GM23338 (cell line): ENCODE data around the gene CYFIP1. TPM values are rescaled to one million over a fixed set of nuclear protein-coding genes. Genes with fewer than 3 reads are reported as not detected.

ENCODE experiments used
- ATAC-seq: fragments of 200-7000 bp; cut with Tn5 transposase; 3 replicates; pipeline ENCODE4 v1.9.1; 2020
- DNase-seq: peaks from one replicate; pipeline ENCODE4 v3.0.0-alpha.2; 2015; ENCODE audit warnings: low spot score
- H2AFZ ChIP-seq: fragments of 200-600 bp; sonication (generic); 2 replicates; pipeline ENCODE4 v1.8.0; 2016; ENCODE audit warnings: antibody characterized with exemption, mild to moderate bottlenecking, moderate library complexity
- H3F3A ChIP-seq: fragments of 200-600 bp; sonication (generic); replicated peaks from 2 replicates; pipeline ENCODE4 v1.8.0; 2017; ENCODE audit warnings: antibody characterized with exemption, mixed run types, low read depth
- H3K27ac ChIP-seq: fragments of 200-600 bp; sonication (generic); 2 replicates; pipeline ENCODE4 v1.6.1; 2016; ENCODE audit warnings: low read depth
- H3K27me3 ChIP-seq: fragments of 200-600 bp; sonication (generic); 2 replicates; pipeline ENCODE4 v1.8.0; 2016; ENCODE audit warnings: mild to moderate bottlenecking, mixed run types, moderate library complexity; ENCODE audit not compliant: insufficient read depth
- H3K36me3 ChIP-seq: fragments of 200-600 bp; sonication (generic); 2 replicates; pipeline ENCODE4 v1.8.0; 2016; ENCODE audit warnings: mild to moderate bottlenecking; ENCODE audit not compliant: insufficient read depth
- H3K4me1 ChIP-seq: fragments of 200-600 bp; sonication (generic); 2 replicates; pipeline ENCODE4 v1.8.0; 2016; ENCODE audit warnings: mild to moderate bottlenecking, moderate library complexity; ENCODE audit not compliant: insufficient read depth
- H3K4me2 ChIP-seq: fragments of 200-600 bp; sonication (generic); 2 replicates; pipeline ENCODE4 v1.7.1; 2017; ENCODE audit warnings: mixed run types
- H3K4me3 ChIP-seq: fragments of 200-600 bp; sonication (generic); 2 replicates; pipeline ENCODE4 v1.6.1; 2016; ENCODE audit warnings: mixed run types
- H3K79me2 ChIP-seq: fragments of 200-600 bp; sonication (generic); replicated peaks from 2 replicates; pipeline ENCODE4 v1.8.0; 2017; ENCODE audit warnings: mild to moderate bottlenecking; ENCODE audit not compliant: insufficient read depth
- H3K9me2 ChIP-seq: fragments of 200-600 bp; sonication (generic); 2 replicates; pipeline ENCODE4 v1.8.0; 2017; ENCODE audit not compliant: insufficient read depth
- H4K20me1 ChIP-seq: fragments of 200-600 bp; sonication (generic); replicated peaks from 2 replicates; pipeline ENCODE4 v1.8.0; 2017; ENCODE audit warnings: mild to moderate bottlenecking; ENCODE audit not compliant: insufficient read depth
- H3K27ac Mint-ChIP-seq: 2 replicates; pipeline ENCODE4 v1.8.0; 2020; ENCODE audit warnings: inconsistent platforms, mild to moderate bottlenecking, moderate library complexity, mixed read lengths
- H3K27me3 Mint-ChIP-seq: 3 replicates; pipeline ENCODE4 v1.8.0; 2022; ENCODE audit warnings: low read depth, mild to moderate bottlenecking, moderate library complexity, mixed read lengths, inconsistent platforms; ENCODE audit not compliant: insufficient read depth, poor library complexity
- H3K36me3 Mint-ChIP-seq: 3 replicates; pipeline ENCODE4 v1.8.0; 2021; ENCODE audit warnings: low read depth, mild to moderate bottlenecking, inconsistent platforms, moderate library complexity, mixed read lengths
- H3K4me1 Mint-ChIP-seq: 3 replicates; pipeline ENCODE4 v1.8.0; 2020; ENCODE audit warnings: mild to moderate bottlenecking, inconsistent platforms, mixed read lengths
- H3K4me3 Mint-ChIP-seq: 3 replicates; pipeline ENCODE4 v1.8.0; 2021; ENCODE audit warnings: moderate library complexity, mild to moderate bottlenecking, inconsistent platforms, mixed read lengths
- H3K9me3 Mint-ChIP-seq: 3 replicates; pipeline ENCODE4 v1.8.0; 2020; ENCODE audit warnings: moderate library complexity, mild to moderate bottlenecking, inconsistent platforms, mixed read lengths
- EZH2 ChIP-seq: fragments of 200-600 bp; sonication (generic); IDR thresholded peaks from one replicate; pipeline ENCODE4 v1.8.0; 2017; ENCODE audit warnings: antibody characterized with exemption, mild to moderate bottlenecking, low read depth; ENCODE audit not compliant: unreplicated experiment
- JUNB ChIP-seq: IDR thresholded peaks from one replicate; pipeline ENCODE4 v1.6.1; 2016; ENCODE audit warnings: antibody characterized with exemption; ENCODE audit not compliant: unreplicated experiment
- NANOG ChIP-seq: IDR thresholded peaks from 2 replicates; pipeline ENCODE4 v1.6.1; 2016; ENCODE audit warnings: antibody characterized with exemption, borderline replicate concordance
- ZNF331 ChIP-seq: fragments of 250-450 bp; sonication (Bioruptor Pico); IDR thresholded peaks from 2 replicates; pipeline ENCODE4 v1.5.0; 2020; ENCODE audit warnings: low read depth, mild to moderate bottlenecking, moderate library complexity
- polyA plus RNA-seq: library from polyadenylated mRNA; unstranded; fragments of >200 nt; fragmentation: Nextera tagmentation; extraction: Ambion mirVana; gene quantifications from 2 replicates; pipeline ENCODE4 v1.2.1, GENCODE V29; 2016
- total RNA-seq: library from RNA; depleted of rRNA; stranded (reverse); fragments of >200 nt; shearing (Covaris generic); gene quantifications from 2 replicates; pipeline ENCODE4 v1.2.3, GENCODE V29; 2014
- TF ChIP-seq, protein P1 (sequence below): IDR thresholded peaks from 2 replicates; pipeline ENCODE4 v1.6.1; 2016; ENCODE audit warnings: antibody characterized with exemption
- TF ChIP-seq, protein P2 (sequence below), 2 experiments: fragments of 200-600 bp in 1 of 2; sonication (generic) in 1 of 2; conservative IDR thresholded peaks; 2 replicates each; pipeline versions ENCODE4 v1.5.1 to v1.6.1; 2016 to 2017; ENCODE audit warnings: antibody characterized with exemption in 2 of 2, low read depth in 2 of 2, mild to moderate bottlenecking in 2 of 2, moderate library complexity in 1 of 2

CYFIP1 gene
- total and polyA plus RNA-seq, 2 experiments from 2014 or later = 20.0 to 73.9 TPM

DNA sequence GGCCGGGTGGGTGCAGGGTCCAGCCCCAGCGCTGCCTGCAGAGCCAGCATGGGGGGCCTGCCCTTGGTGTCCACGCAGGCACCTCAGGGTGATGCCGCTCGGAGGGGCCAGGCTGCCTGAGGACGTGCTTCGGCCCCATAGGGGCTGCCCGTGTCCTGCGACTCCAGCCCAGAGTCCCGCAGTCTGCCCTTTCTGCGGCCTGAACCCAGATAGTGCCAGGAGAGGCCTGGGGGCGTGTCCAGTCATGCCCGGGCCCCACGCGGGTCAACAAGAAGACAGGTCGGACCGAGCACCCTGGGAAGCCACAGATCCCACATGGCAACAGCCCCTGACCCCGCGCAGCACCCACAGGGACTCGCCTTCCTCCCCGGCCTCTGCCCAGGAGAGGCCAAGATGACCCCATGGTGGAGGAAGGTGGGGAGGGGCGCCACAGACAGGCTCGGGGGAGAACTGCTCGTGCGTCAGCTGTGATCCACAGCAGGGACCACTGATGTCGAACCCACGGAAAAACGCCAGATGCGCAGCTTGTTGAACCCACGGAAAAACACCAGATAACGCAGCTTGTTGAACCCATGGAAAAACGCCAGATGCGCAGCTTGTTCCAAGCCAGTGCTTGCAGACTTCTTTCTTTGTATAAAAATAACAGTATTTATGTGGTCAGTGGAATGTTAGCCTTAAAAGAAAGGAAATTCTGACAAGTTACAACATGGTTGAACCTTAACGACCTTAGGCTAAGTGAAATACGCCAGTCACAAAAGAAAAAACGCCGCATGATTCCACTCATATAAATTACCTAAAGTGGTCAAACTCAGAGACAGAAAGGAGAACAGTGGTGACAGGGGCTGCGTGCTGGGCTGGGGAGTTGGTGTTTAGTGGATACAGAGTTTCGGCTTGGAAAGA lies 28.5 kb downstream of the CYFIP1 start:
- Histone ChIP-seq H3K79me2 (peaks cover 66% of the 10 kb centered on the region), H3K4me3 (no peak overlapping the region), H3K9me2 (no peaks in the 10 kb centered on the region), H3K4me1 (peaks cover 24% of the 10 kb centered on the region), H3K27me3 (peaks cover 13% of the 10 kb centered on the region; the same call in 1 of the 2 replicates), H2AFZ (no peak overlapping the region), H3F3A (no peaks in the 10 kb centered on the region), H3K36me3 (no peaks in the 10 kb centered on the region), H3K4me2 (no peak overlapping the region), H3K27ac (no peak overlapping the region), H4K20me1 (peaks cover 44% of the 10 kb centered on the region)
- no peak for TF ChIP-seq JUNB
- no peak for TF ChIP-seq NANOG
- TF ChIP-seq, protein P1, sequence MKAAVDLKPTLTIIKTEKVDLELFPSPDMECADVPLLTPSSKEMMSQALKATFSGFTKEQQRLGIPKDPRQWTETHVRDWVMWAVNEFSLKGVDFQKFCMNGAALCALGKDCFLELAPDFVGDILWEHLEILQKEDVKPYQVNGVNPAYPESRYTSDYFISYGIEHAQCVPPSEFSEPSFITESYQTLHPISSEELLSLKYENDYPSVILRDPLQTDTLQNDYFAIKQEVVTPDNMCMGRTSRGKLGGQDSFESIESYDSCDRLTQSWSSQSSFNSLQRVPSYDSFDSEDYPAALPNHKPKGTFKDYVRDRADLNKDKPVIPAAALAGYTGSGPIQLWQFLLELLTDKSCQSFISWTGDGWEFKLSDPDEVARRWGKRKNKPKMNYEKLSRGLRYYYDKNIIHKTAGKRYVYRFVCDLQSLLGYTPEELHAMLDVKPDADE = no peak
- Mint-ChIP-seq H3K4me3 (peak overlapping the region; percentile 7; the same call in 1 of the 3 replicates), H3K9me3 (no peaks in the 10 kb centered on the region; the same call in 2 of the 3 replicates), H3K27me3 (peaks cover 51% of the 10 kb centered on the region), H3K4me1 (peaks cover 52% of the 10 kb centered on the region), H3K27ac (no peak overlapping the region), H3K36me3 (peaks cover 2% of the 10 kb centered on the region; the same call in 1 of the 3 replicates)
- no peak for DNase-seq
- ATAC-seq = no peak

DNA sequence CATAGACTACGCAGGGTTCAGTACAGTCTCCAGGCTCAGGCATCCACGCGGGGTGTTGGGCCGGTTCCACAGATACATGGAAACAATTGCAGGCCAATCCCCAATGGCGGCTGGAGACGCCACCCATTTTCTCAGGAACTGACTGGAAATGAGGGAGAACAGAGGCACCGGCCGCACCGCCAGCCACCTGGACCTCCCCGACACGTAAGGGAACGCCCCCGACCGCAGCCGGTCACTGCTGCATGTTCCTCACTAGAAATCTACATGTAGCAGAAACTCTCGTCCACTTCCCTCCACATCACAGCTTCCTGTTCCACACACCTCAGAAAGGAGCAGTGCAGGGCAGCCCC lies 29.2 kb downstream of the CYFIP1 start:
- Mint-ChIP-seq H3K27ac (no peak overlapping the region), H3K27me3 (peaks cover 49% of the 10 kb centered on the region), H3K4me1 (peaks cover 52% of the 10 kb centered on the region), H3K4me3 (no peak overlapping the region), H3K36me3 (peaks cover 2% of the 10 kb centered on the region; the same call in 1 of the 3 replicates), H3K9me3 (no peaks in the 10 kb centered on the region; the same call in 2 of the 3 replicates)
- Histone ChIP-seq H3K27me3 (peaks cover 13% of the 10 kb centered on the region; the same call in 1 of the 2 replicates), H3K4me1 (peaks cover 24% of the 10 kb centered on the region), H4K20me1 (peaks cover 38% of the 10 kb centered on the region), H3K9me2 (no peaks in the 10 kb centered on the region), H3K4me3 (no peak overlapping the region), H3K36me3 (no peaks in the 10 kb centered on the region), H3K79me2 (peaks cover 60% of the 10 kb centered on the region), H2AFZ (no peak overlapping the region), H3F3A (no peaks in the 10 kb centered on the region), H3K4me2 (no peak overlapping the region), H3K27ac (no peak overlapping the region)
- ATAC-seq (no peak), DNase-seq (no peak)
- no peak for TF ChIP-seq ZNF331 (CRISPR knock-in tag)

DNA sequence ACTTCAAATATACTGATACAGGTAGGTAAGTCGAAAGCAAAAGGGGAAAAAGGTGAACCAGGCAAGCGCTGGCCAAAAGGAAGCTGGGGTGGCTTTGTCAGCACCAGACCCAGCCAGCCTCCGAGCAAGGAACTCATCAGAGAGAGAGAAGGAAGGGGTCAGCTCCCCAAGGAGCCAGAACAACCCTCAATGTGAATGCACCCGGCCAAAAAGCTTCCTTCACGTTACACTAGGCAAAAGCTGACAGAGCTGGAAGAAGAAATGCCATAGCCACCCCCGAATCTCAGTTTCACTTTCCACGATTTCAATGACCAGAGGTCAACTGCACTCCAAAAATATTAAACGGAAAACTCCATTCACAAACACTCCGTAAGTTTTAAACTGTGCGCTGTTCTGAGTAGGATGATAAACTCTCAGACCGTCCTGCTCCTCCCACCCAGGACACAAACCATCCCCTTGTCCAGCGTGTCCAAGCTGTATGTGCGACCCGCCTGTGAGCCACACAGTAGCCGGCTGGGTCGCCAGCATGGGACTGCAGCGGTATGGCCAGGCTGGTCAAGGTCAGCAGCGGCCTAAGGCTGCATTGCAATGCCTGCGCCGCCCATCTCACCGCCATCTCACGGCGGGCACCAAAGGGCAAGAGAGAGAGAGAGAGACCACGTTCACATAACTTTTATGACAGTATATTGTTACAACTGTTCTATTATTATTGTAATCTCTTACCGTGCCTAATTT lies 29.7 kb downstream of the CYFIP1 start:
- Histone ChIP-seq H3K27ac (no peak overlapping the region), H4K20me1 (peaks cover 32% of the 10 kb centered on the region), H3K4me1 (peaks cover 24% of the 10 kb centered on the region), H3F3A (no peaks in the 10 kb centered on the region), H2AFZ (no peak overlapping the region), H3K27me3 (peaks cover 13% of the 10 kb centered on the region; the same call in 1 of the 2 replicates), H3K4me3 (no peak overlapping the region), H3K36me3 (no peaks in the 10 kb centered on the region), H3K4me2 (no peak overlapping the region), H3K79me2 (peaks cover 54% of the 10 kb centered on the region), H3K9me2 (no peaks in the 10 kb centered on the region)
- H3K9me3 Mint-ChIP-seq = no peaks in the 10 kb centered on the region; the same call in 2 of the 3 replicates
- no peak overlapping the region for H3K27ac Mint-ChIP-seq
- ATAC-seq (no peak), DNase-seq (no peak)
- peaks cover 52% of the 10 kb centered on the region for H3K4me1 Mint-ChIP-seq
- peaks cover 2% of the 10 kb centered on the region; the same call in 1 of the 3 replicates for H3K36me3 Mint-ChIP-seq
- H3K27me3 Mint-ChIP-seq = peaks cover 45% of the 10 kb centered on the region
- no peak overlapping the region for H3K4me3 Mint-ChIP-seq
- TF ChIP-seq, protein P2, sequence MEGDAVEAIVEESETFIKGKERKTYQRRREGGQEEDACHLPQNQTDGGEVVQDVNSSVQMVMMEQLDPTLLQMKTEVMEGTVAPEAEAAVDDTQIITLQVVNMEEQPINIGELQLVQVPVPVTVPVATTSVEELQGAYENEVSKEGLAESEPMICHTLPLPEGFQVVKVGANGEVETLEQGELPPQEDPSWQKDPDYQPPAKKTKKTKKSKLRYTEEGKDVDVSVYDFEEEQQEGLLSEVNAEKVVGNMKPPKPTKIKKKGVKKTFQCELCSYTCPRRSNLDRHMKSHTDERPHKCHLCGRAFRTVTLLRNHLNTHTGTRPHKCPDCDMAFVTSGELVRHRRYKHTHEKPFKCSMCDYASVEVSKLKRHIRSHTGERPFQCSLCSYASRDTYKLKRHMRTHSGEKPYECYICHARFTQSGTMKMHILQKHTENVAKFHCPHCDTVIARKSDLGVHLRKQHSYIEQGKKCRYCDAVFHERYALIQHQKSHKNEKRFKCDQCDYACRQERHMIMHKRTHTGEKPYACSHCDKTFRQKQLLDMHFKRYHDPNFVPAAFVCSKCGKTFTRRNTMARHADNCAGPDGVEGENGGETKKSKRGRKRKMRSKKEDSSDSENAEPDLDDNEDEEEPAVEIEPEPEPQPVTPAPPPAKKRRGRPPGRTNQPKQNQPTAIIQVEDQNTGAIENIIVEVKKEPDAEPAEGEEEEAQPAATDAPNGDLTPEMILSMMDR (conservative IDR thresholded peaks at IDR 0.05; ENCODE audit: low read depth in 2 of 2) = no peak
- TF ChIP-seq EZH2 = no peak
- TF ChIP-seq JUNB = no peak
